Measurements from ENCODE around the gene PPP5C.

The PPP5C gene

DNA sequence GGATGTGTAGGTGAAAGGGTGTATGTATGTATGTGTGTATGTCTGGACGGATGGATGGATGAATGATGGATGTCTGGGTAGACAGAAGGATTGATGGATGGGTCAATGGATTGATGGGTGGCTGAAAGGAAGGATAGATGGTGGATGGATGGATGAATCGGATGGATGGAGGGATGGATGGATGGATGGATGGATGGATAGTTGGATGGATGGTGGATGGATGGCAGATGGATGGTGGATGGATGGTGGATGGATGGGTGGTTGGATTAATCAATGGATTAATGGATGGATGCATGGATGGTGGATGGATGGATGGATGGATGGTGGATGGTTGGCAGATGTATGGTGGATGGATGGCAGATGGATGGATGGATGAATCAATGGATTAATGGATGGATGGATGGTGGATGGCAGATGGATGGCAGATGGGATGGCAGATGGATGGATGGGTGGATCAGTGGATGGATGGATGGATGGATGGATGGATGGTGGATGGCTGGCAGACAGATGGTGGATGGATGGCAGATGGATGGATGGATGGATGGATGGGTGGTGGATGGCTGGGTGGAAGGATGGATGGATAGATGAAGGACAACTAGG is 16.5 kb upstream of the PPP5C start:
- no peak for DNase-seq (ENCODE audit: low read depth in 2 of 2)

DNA sequence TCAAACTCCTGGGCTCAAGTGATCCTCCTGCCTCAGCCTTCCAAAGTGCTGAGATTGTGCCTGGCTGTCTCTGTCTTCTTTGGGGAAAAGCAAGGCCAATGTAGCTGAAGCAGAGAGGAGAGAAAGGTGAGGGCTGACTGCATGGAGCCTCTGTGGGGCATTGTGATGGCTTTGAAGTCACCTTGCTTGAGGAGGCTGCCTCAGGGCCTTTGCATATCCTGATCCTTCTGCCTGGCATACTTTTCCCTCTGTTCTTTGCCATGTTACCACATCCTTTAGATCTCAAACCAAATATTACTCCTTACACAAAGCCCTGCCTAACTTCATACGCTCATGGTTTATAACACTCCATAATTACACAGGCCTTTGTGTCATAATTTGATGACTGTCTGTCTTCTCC is 9.4 kb upstream of the PPP5C start:
- no peak for DNase-seq (ENCODE audit: low read depth in 2 of 2)

DNA sequence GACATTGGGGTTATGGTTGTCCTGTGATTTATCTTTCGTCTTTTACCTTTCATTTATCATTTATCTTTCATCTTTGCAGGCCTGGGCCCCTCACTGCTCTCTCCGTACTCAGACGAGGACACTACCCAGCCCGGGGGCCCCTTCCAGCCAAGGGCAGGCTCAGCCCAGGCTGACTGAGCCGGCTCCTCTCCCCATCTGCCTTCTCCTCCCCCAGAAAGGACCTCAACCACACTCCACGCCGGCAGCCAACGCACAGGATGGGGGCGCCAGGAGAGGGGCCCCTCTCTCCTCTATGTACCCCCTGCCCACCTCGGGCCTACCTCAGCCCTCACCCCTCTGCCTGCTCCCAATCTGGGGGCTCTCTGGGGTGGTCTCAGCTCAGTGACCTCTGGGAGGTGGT is 7.4 kb upstream of the PPP5C start:
- DNase-seq (ENCODE audit: low read depth in 2 of 2), result no peak

DNA sequence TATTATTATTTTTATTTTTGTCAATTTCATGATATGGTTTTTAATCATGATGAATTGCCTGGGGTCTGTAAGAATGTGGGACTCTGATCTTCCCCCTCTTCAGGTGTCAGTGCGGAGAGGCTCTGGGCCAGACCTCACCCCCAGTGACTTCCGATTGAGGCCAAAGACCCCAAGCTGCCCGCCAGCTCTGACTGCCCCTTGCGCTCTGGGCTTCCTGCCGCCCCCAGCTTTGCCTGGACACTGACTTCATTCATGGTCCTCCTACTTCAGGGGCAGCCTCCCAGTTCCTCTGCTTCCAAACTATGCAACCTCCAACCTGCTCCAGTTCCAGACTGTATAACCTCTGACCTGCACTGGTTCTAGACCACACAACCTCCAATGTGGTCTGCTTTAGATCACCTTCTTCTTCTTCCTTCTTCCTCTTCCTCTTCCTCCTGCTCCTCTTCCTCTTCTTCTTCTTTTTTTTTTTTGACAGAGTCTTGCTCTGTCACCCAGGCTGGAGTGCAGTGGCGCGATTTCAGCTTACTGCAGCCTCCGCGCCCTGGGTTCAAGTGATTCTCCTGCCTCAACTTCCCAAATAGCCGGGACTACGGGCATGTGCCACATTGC is 6.7 kb upstream of the PPP5C start:
- DNase-seq (ENCODE audit: low read depth in 2 of 2), result no peak

DNA sequence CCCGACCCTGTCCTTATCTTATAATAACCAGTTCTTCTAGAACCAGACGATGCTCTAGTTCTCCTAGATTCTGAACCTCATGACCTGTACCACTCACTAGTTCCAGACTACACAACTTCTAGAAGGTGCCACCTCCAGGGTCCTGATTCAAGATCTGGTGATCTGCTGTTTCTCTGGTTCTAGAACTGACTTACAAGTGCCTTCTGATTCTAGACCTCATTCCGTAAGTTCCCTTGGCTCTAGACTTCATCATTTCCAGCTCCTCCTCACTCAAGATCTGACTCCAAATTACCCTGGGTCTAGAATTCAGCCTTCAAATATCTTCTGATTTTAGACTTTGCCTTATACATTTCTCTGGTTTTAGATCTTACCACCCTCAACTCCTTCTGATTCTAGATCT is 5.0 kb upstream of the PPP5C start:
- no peak for DNase-seq (ENCODE audit: low read depth in 2 of 2)

DNA sequence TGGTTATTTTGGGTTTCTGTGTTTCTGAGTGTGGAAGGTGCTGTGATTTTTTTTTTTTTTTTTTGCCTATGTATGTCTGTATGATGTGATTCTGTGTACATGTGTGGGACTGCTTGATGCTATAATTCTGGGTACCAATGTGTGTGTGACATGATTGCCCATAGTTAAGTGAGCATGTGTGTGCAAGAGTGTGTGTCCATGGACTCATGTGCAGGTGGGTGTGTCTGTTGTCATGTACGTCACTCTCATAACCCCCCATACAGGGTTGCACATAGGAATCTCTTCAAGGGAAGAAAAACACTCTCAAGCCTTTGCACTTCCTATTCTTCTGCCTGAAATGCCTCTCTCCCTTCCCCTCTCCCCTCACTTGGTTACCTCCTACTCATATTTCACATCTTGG is 2.5 kb upstream of the PPP5C start:
- no peak for DNase-seq (ENCODE audit: low read depth in 2 of 2)

DNA sequence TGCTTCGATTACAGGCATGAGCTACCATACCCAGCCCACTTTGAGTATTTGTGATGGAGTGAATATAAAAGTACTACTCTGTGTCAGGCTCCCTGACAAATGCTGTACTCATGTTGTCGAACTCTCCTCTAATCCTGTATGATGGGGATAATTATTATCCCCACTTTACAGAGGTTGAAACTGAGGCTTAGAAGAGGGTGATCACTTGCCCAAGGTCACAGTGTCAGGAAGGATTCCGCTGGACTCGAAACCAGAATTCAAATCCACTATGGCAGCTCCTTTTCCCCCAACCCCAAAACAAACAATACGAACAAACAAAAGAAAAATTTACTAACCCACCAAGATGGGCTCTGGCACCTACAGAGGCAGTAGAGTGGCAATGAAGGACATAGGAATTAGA is 1.7 kb upstream of the PPP5C start:
- DNase-seq (ENCODE audit: low read depth in 2 of 2), result no peak

DNA sequence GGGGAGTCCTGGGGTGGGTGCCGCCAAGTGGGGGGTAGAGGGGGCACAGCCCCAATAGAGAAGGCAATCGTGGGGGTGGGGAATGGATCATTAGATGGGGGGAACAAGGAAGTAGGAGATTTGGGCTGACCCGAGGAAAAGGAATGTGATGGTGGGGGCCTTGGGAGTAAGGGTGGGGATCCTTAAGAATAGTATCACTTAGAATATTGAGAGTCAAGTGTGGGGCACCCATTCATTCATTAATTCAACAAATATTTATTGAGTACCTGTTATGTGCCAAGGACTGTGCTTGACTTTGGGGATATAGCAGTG is 641 bp downstream of the PPP5C start:
- DNase-seq (ENCODE audit: low read depth in 2 of 2), result no peak

DNA sequence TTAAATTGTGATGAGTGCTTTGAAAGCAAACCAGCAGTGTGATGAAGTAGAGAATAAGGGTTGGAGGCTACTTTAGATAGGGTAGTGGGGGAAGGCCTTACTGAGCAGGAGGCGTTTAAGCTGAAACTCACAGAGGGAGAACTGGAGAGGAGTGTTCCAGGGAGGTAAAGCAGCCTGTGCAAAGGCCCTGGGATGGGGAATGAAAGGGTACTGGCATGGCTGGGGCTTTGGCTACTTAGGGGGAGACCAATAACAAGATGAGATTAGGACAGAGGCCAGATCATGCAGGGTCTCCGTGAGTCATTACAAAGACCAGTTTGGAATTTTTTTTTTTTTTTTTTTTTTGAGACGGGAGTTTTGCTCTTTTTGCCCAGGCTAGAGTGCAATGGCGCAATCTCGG is 1.1 kb downstream of the PPP5C start:
- DNase-seq (ENCODE audit: low read depth in 2 of 2), result no peak

DNA sequence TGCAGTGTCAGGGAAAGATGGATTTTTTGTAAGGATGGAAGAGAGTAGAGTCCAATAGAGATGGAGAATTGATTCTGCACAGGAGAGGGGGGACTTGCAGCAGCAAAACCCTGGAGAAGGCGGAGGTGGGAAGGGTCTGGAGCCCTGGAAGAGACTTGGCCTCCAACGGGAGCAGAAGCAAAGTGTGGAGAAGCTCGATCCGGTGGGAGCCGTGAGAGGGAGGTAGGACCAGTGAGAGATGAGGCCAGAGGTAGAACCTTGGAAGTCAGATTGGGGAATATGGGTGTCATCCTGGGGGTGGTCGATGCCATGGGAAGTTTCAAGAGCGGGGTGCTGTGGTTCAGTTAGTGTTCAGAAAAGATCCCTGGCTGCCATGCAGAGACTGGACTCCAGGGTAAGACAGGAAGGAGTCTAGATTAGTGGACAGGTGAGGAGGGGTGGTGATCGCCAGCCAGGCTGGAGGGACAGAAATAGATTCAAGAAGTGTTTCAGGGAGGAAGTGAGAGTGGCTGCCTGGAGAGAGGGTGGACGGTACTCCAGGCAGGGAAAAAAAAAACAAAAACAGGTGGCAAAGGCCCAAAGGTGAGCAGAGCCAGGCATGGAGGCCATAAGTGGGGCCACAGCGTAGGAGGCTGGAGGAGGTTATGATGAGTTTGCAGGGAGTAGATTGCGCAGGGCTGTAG is 2.6 kb downstream of the PPP5C start:
- no peak for DNase-seq (ENCODE audit: low read depth in 2 of 2)

DNA sequence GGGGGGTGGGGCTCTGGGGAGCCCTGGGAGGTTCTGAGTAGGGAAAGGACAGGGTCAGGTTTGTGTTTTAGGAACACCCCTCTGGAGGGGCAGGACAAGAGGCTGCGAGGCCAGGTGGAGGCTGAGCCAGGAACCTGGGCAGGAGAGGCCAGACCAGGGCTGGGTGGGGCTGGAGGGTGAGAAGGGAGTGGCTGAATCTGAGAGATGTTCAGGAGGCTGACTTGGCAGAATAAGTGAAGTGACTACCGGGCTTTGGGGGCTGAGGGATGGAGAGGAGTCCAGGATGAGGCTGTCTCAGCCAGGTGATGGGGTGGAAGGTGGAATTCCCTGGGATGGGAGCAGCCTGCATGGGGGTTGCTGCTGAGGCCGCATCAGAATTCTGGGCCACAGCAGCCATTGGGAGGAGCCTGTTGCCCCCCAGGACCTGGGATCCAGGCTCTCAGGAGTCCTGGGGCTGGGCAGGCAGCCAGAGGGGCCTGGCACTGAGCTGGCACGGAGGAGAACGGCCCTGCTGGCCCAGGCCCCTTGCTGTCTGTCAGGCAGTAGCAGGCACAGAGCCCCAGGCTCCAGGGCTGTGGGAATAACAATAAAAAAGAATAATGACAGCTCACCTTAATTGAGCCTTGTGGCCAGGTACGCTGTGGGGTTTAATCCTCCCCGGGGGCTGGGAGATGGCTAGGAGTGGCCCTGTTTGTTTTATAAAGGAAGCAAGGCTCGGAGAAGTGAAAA is 3.3 kb downstream of the PPP5C start:
- DNase-seq (ENCODE audit: low read depth in 2 of 2), result no peak

DNA sequence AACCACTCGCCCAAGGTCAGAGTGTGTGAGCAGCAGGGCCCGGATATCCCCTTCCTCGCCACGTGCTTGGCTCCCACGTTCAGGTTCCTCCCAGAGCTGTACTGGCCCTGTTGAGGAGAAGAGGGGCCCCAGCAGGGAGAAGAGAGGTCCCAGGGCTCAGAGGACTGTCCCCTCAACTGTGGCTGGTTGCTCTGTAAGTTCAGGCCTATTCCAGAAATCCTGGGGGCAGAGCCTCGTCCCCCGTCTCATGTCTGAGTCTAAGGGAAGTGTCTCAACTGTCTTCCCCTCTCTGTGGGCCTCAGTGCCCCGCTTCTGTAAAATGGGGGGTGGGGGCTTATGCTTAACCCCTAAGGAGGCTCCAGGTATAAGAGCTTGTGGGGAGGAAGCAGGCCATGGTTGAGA is 3.9 kb downstream of the PPP5C start:
- no peak for DNase-seq (ENCODE audit: low read depth in 2 of 2)

DNA sequence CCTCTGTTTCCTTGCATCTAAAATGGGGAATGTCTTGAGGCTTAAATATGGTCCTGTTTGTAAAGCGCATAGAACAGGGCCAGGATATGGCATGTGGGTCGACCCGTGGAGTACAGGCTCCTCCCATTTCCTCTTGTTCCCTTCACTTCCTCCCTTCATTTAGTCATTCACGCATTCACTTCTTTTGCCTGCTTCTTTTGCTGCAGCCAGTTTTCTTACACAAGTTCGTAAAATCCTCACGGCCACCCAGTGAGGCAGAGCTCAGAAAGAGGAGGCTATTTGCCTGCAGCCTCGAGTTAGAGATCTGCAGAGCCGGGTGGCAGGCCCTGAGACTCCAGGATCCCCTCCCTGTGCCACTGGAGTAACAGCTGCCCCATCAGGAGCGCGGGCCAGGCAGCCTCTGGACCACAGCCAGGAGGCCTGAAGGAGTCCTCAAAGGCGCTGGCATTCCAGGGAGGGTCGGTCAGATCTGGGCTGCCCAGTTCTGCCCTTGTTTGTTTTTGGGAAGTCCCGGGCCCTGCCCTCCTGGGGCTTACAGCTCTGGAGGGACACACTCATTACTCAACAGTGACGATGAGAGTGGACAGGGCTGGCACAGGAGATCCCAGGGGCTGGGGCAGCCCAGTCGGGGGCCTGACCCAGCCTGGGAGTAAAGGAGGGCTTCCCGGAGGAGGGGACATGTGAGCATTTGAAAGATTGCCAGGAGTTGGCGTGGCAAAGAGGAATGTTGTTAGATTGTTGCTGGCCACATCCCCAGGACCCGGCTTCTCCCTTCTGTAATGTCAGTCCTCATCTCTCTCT is 4.6 kb downstream of the PPP5C start:
- DNase-seq (ENCODE audit: low read depth in 2 of 2), result no peak

DNA sequence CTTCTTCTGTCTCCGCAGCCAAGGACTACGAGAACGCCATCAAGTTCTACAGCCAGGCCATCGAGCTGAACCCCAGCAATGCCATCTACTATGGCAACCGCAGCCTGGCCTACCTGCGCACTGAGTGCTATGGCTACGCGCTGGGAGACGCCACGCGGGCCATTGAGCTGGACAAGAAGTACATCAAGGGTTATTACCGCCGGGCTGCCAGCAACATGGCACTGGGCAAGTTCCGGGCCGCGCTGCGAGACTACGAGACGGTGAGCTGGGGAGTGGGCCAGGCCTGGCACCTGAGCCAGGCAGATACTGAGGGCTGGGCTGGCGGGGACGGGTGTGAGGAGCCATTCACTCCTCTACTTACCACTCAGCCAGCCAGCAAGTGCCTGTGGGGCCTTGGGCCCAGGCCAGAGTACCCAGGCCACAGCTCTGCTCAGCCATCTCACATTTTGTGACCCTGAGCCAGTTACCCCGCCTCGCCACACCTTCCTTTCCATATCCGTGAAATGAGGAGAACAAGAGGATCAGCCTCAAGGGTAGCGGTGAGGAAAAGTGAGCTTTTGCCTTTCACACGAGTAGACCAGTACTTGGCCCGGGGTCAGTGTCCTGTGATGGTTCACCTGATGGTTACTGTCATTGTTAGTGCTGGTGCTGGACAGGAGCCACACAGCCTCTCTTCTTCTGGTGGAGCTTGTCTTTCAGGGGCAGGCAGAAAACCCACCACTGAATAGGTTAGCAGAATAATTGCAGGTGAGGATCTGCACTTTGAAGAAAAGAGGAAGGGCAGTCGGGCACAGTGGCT is 7.0 kb downstream of the PPP5C start:
- no peak for DNase-seq (ENCODE audit: low read depth in 2 of 2)

DNA sequence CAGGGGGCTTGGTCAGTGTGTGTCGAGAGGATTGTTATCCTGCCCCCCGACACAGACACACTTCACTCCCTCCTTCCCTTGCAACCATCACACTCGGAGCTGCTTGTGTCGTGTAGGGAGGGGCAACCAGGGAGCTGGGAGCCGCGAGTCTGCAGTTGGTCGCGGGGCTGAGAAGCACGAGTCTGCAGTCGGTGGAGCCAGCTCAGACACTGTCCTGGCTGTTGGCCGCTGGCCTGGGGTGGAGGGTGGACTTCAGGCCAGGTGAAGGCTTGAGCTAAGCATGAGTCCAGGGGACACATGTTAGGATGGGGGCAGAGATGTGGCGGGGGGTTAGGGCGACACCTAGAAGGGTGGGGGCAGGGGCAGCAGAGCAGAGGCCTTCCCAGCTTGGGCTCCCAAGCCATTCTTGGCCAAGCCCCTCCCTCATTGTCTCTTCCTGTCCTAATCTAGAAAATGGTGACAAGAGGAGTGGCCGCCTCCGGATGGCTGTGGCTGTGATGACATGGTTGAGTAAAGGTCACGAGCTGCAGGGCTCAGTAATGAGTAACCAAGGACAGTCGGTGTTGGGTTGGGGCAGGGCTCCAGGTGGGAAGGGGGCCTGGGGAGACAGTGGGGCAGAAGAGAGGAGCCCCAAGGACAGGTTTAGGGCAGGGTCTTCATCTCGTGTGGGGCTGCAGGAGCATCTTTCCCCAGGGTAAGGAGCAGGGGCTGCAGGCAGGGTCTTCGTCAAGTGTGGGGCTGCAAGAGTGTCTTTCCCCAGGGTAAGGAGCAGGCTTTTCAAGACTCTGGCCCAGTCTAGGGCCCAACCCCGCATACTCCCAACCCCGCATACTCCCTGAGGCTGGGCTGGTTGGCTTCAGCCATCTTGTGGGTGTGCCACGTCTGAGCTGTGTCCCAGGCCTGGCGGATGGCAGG is 8.6 kb downstream of the PPP5C start:
- no peak for DNase-seq (ENCODE audit: low read depth in 2 of 2)

DNA sequence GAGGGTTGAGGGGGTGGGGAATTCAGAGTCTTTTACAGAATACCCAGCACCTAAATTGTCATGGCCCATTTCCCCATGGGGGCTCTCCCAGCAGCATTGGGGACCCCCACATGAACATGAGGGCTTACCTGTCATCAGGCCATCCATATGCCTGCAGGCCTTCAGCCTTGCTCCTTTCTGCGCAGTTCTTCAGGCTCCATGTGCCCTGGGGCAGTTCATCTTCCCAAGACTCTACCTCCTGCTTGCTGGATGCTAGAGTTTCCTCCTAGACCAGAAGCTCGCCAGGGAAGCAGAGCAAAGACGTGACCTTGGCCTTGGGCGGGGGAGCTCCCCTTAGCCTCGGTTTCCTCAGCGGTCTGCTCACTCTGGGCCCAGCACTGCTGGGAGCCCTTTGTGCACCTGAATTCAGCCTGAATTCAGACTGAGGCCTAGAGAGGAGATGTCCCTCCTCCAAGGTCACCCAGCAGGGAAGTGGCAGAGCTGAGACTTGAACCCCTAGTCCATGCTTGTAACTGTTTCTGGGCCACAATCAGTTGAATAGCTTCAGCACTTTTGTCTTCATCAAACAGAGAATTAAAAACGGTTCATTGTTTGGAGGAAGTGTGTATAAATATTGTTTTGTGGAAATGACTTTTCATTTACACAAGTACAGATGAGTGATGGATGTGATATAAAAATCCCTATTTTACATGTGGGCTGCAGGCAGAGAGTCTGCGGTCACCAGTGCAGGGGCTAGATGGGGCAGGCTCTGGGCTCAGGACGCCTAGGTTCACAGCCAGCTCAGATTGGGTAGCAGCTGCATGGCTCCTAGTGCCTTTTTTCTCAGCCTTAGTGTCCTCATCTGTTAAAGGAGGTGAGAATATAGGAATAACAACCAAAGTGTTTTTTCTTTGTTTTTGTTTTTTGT is 9.5 kb downstream of the PPP5C start:
- no peak for DNase-seq (ENCODE audit: low read depth in 2 of 2)

DNA sequence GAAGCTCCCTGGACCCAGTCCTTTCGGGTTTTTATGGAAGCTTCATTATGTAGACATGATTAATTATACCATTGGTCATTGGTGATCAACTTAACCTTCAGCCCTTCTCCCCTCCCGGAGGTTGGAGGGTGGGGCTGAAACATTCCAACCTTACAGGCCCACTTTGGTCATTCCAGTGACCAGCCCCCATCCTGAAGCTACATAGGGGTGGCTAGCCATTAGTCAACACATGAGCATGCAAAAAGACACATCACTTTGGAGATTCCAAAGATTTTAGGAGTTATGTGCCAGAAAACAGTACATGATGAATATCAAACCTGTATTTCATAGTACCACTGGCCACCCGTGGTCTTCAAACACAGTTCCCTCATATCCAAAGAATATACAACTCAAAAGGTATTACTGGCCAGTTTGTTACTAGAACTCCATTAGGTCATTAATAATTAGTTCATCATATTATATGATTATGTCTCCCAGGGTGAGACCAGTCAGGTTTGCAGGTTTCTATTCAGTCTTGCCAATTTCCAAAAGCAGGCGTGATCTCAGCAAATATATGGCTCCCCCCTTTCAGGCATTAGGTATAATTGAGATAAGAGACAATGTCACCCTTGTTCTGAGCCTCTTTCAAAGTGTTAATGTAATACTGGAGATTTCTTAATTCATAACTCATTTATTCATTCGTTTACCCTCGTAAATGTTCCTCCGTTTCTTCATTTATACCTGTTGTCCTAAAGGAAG is 11.1 kb downstream of the PPP5C start:
- DNase-seq (ENCODE audit: low read depth in 2 of 2), result no peak

DNA sequence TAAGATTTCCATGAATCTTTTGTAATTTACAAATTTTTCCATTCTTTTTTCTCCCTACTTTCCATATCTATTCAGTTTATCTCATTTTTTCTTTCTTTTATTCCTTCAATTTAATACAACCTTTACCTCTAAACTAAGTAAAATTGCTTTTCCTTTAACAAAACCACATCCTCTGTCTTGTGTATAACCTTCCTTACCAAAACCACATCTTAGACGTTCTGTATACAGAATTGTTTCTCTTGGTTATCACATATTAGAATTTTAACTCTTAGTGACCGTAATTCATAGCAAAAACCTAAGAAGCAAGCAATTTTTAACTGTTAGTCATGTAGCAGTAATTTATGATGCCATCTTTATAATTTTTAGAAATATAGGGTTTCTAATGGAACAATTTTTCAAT is 15.0 kb downstream of the PPP5C start:
- no peak for DNase-seq (ENCODE audit: low read depth in 2 of 2)

DNA sequence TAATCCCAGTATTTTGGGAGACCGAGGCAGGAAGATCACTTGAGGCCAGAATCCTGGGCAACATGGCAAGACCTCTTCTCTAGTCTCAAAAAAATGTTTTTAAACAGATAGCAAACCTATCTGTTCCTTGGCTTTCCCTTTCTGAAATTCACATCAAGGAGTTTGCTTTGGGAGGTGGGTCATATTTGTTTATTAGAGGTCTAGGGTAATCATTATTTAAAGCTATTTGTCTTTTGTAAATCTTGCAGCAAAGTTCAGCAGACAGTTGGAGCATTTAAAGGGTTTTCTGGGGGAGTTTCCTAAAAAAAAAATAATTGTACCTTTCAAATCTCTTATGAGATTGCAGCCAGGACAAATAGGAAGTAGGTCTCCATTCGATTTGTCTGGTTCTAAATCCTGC is 17.5 kb downstream of the PPP5C start:
- DNase-seq (ENCODE audit: low read depth in 2 of 2), result no peak

Measured in activated CD4-positive, alpha-beta T cell treated with anti-CD3 and anti-CD28 coated beads for 24 hours (primary cell).